HepG2 (cell line): ENCODE results near the gene NR1H2. TPM values are rescaled to one million over a fixed set of nuclear protein-coding genes. Genes with fewer than 3 reads are reported as not detected.
A peak's percentile ranks its signal among the peaks of the same experiment; 100 is the strongest.

Source experiments
- HNRNPLL ChIP-seq: fragments of 200-400 bp; formaldehyde crosslinking; IDR thresholded peaks from 2 replicates; pipeline ENCODE4 v1.6.1; 2017; ENCODE audit warnings: mild to moderate bottlenecking, low read depth, low read length; ENCODE audit not compliant: poor library complexity, severe bottlenecking
- KDM1A ChIP-seq: IDR thresholded peaks from 2 replicates; pipeline ENCODE4 v1.6.1; 2016; ENCODE audit warnings: missing compliant biosample characterization
- MEIS2 ChIP-seq: sonication (generic); formaldehyde crosslinking; IDR thresholded peaks from 2 replicates; pipeline ENCODE4 v1.9.0; 2021; ENCODE audit warnings: mild to moderate bottlenecking, missing genetic modification reagents
- NFKB2 ChIP-seq: sonication (generic); formaldehyde crosslinking; IDR thresholded peaks from 2 replicates; pipeline ENCODE4 v1.4.0; 2020; ENCODE audit warnings: missing genetic modification reagents, borderline replicate concordance
- RBFOX2 ChIP-seq: fragments of 200-400 bp; formaldehyde crosslinking; IDR thresholded peaks from 2 replicates; pipeline ENCODE4 v1.6.1; 2017; ENCODE audit warnings: low read depth, mild to moderate bottlenecking, low read length
- RNF2 ChIP-seq: fragments of 450-650 bp; conservative IDR thresholded peaks from 2 replicates; pipeline ENCODE4 v1.6.1; 2016; ENCODE audit warnings: low read depth
- ZEB1 ChIP-seq: IDR thresholded peaks from 2 replicates; pipeline ENCODE4 v1.6.1; 2012; ENCODE audit warnings: mild to moderate bottlenecking, low read depth, inconsistent platforms; ENCODE audit not compliant: insufficient replicate concordance
- ZNF207 ChIP-seq: fragments of 450-650 bp; IDR thresholded peaks from 2 replicates; pipeline ENCODE4 v1.6.1; 2016; ENCODE audit warnings: antibody characterized with exemption, borderline replicate concordance
- ZNF235 ChIP-seq: sonication (generic); formaldehyde crosslinking; IDR thresholded peaks from 2 replicates; pipeline ENCODE4 v1.8.1; 2023; ENCODE audit warnings: mild to moderate bottlenecking, missing genetic modification reagents, borderline replicate concordance
- ZNF263 ChIP-seq: sonication (generic); formaldehyde crosslinking; IDR thresholded peaks from 2 replicates; pipeline ENCODE4 v1.4.0; 2020; ENCODE audit warnings: missing genetic modification reagents
- ZNF547 ChIP-seq: sonication (generic); formaldehyde crosslinking; IDR thresholded peaks from 2 replicates; pipeline ENCODE4 v1.5.1; 2020; ENCODE audit warnings: mild to moderate bottlenecking, missing genetic modification reagents
- ZNF589 ChIP-seq: sonication (generic); formaldehyde crosslinking; conservative IDR thresholded peaks from 2 replicates; pipeline ENCODE4 v1.8.0; 2022; ENCODE audit warnings: mild to moderate bottlenecking, moderate library complexity, missing genetic modification reagents
- ZNF709 ChIP-seq: sonication (generic); formaldehyde crosslinking; IDR thresholded peaks from 2 replicates; pipeline ENCODE4 v1.5.0; 2020; ENCODE audit warnings: mild to moderate bottlenecking, missing genetic modification reagents
- polyA plus RNA-seq, 8 experiments: library from polyadenylated mRNA; depleted of rRNA in 3 of 8; stranded (reverse) in 7 of 8; unstranded in 1 of 8; fragments of >200 nt; fragmentation: Illumina TruSeq in 4 of 8; extraction: Trizol in 4 of 8; gene quantifications; 2 replicates each; pipeline versions ENCODE4 v1.2.1 to v1.2.3, GENCODE V29; 2011 to 2016; ENCODE audit warnings: low read depth in 4 of 8, missing spikeins in 1 of 8, mixed read lengths in 1 of 8; ENCODE audit not compliant: insufficient read depth in 1 of 8
- total RNA-seq, 5 experiments: library from RNA; depleted of rRNA; stranded (reverse); fragments of >200 nt; fragmentation: Illumina TruSeq; extraction: Trizol; gene quantifications; 2 replicates each; pipeline ENCODE4 v1.2.3, GENCODE V29; 2016; ENCODE audit warnings: low read depth in 1 of 5
- TF ChIP-seq, protein P1 (sequence below): sonication (generic); formaldehyde crosslinking; IDR thresholded peaks from 2 replicates; pipeline ENCODE4 v1.4.0; 2020; ENCODE audit warnings: missing genetic modification reagents
- TF ChIP-seq, protein P2 (sequence below): sonication (generic); formaldehyde crosslinking; IDR thresholded peaks from 2 replicates; pipeline ENCODE4 v1.4.0; 2020; ENCODE audit warnings: missing genetic modification reagents
- TF ChIP-seq, protein P3 (sequence below): IDR thresholded peaks from 2 replicates; pipeline ENCODE4 v1.6.1; 2016; ENCODE audit warnings: missing compliant biosample characterization, missing genetic modification reagents, borderline replicate concordance
- TF ChIP-seq, protein P4 (sequence below): sonication (generic); formaldehyde crosslinking; conservative IDR thresholded peaks from 2 replicates; pipeline ENCODE4 v1.4.0; 2020; ENCODE audit warnings: missing genetic modification reagents
- TF ChIP-seq, protein P5 (sequence below): sonication (generic); formaldehyde crosslinking; IDR thresholded peaks from 2 replicates; pipeline ENCODE4 v1.5.0; 2020; ENCODE audit warnings: missing genetic modification reagents, mild to moderate bottlenecking, borderline replicate concordance

Gene NR1H2
- total and polyA plus RNA-seq, 2 of the 13 experiments (the other 11 are each of a cell fraction or from before 2014, with no cell fraction given): 10.3 to 13.5 TPM

DNA sequence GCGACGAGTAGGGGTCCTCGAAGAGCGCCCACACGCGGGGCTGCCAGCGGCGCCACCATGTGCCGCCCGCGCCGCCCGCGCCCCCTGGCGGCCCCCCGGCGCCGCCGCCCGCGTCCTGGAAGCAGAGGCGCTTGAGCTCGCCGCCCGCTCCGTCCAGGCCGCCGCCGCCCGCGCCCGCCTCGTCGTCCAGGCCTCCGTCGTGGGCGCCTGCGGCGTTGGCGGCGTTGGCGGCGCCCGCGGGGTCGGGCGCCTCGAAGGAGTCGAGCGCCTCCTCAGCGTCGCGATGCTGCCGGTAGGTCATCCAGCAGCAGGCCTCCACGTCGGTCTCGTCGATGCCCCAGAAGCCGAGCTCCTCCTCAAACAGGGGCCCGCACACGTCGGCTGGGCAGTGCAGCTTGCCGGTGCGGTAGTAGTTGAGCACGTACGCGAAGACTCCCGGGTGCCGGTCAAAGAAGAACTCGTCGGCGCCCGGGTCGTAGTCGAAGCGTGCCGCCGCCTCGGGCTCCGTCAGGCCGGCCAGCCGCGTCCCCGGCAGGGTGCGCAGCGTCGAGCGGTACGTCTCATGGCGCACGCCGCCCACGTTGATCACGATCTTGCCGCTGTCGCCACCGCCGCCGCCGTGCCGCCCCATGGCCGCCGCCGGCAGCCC, 47.9 kb upstream of the NR1H2 start (continued):
- TF ChIP-seq, protein P1, sequence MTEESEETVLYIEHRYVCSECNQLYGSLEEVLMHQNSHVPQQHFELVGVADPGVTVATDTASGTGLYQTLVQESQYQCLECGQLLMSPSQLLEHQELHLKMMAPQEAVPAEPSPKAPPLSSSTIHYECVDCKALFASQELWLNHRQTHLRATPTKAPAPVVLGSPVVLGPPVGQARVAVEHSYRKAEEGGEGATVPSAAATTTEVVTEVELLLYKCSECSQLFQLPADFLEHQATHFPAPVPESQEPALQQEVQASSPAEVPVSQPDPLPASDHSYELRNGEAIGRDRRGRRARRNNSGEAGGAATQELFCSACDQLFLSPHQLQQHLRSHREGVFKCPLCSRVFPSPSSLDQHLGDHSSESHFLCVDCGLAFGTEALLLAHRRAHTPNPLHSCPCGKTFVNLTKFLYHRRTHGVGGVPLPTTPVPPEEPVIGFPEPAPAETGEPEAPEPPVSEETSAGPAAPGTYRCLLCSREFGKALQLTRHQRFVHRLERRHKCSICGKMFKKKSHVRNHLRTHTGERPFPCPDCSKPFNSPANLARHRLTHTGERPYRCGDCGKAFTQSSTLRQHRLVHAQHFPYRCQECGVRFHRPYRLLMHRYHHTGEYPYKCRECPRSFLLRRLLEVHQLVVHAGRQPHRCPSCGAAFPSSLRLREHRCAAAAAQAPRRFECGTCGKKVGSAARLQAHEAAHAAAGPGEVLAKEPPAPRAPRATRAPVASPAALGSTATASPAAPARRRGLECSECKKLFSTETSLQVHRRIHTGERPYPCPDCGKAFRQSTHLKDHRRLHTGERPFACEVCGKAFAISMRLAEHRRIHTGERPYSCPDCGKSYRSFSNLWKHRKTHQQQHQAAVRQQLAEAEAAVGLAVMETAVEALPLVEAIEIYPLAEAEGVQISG (CRISPR knock-in tag): peak; percentile 27; the same call in 1 of the 2 replicates
- TF ChIP-seq ZNF235 (0 out of 2 replicates have a peak, but pooled peaks have one; percentile 32), ZNF263 (0 out of 2 replicates have a peak, but pooled peaks have one; percentile 42), HNRNPLL (peak; percentile 88), ZNF207 (no peak), ZNF589 (CRISPR knock-in tag) (no peak), RNF2 (peak; percentile 58; the same call in 1 of the 2 replicates), ZNF547 (CRISPR knock-in tag) (0 out of 2 replicates have a peak, but pooled peaks have one; percentile 26), KDM1A (no peak), RBFOX2 (0 out of 2 replicates have a peak, but pooled peaks have one; percentile 36), NFKB2 (CRISPR knock-in tag) (peak; percentile 55; the same call in 1 of the 2 replicates), ZEB1 (no peak), MEIS2 (CRISPR knock-in tag) (0 out of 2 replicates have a peak, but pooled peaks have one; percentile 48), ZNF709 (CRISPR knock-in tag) (no peak)
- TF ChIP-seq, protein P2, sequence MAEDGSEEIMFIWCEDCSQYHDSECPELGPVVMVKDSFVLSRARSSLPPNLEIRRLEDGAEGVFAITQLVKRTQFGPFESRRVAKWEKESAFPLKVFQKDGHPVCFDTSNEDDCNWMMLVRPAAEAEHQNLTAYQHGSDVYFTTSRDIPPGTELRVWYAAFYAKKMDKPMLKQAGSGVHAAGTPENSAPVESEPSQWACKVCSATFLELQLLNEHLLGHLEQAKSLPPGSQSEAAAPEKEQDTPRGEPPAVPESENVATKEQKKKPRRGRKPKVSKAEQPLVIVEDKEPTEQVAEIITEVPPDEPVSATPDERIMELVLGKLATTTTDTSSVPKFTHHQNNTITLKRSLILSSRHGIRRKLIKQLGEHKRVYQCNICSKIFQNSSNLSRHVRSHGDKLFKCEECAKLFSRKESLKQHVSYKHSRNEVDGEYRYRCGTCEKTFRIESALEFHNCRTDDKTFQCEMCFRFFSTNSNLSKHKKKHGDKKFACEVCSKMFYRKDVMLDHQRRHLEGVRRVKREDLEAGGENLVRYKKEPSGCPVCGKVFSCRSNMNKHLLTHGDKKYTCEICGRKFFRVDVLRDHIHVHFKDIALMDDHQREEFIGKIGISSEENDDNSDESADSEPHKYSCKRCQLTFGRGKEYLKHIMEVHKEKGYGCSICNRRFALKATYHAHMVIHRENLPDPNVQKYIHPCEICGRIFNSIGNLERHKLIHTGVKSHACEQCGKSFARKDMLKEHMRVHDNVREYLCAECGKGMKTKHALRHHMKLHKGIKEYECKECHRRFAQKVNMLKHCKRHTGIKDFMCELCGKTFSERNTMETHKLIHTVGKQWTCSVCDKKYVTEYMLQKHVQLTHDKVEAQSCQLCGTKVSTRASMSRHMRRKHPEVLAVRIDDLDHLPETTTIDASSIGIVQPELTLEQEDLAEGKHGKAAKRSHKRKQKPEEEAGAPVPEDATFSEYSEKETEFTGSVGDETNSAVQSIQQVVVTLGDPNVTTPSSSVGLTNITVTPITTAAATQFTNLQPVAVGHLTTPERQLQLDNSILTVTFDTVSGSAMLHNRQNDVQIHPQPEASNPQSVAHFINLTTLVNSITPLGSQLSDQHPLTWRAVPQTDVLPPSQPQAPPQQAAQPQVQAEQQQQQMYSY (CRISPR knock-in tag): 0 out of 2 replicates have a peak, but pooled peaks have one; percentile 25
- TF ChIP-seq, protein P3, sequence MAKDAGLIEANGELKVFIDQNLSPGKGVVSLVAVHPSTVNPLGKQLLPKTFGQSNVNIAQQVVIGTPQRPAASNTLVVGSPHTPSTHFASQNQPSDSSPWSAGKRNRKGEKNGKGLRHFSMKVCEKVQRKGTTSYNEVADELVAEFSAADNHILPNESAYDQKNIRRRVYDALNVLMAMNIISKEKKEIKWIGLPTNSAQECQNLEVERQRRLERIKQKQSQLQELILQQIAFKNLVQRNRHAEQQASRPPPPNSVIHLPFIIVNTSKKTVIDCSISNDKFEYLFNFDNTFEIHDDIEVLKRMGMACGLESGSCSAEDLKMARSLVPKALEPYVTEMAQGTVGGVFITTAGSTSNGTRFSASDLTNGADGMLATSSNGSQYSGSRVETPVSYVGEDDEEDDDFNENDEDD: peak; percentile 54; the same call in 1 of the 2 replicates
- TF ChIP-seq, protein P4, sequence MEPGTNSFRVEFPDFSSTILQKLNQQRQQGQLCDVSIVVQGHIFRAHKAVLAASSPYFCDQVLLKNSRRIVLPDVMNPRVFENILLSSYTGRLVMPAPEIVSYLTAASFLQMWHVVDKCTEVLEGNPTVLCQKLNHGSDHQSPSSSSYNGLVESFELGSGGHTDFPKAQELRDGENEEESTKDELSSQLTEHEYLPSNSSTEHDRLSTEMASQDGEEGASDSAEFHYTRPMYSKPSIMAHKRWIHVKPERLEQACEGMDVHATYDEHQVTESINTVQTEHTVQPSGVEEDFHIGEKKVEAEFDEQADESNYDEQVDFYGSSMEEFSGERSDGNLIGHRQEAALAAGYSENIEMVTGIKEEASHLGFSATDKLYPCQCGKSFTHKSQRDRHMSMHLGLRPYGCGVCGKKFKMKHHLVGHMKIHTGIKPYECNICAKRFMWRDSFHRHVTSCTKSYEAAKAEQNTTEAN (CRISPR knock-in tag): 0 out of 2 replicates have a peak, but pooled peaks have one; percentile 43
- TF ChIP-seq, protein P5, sequence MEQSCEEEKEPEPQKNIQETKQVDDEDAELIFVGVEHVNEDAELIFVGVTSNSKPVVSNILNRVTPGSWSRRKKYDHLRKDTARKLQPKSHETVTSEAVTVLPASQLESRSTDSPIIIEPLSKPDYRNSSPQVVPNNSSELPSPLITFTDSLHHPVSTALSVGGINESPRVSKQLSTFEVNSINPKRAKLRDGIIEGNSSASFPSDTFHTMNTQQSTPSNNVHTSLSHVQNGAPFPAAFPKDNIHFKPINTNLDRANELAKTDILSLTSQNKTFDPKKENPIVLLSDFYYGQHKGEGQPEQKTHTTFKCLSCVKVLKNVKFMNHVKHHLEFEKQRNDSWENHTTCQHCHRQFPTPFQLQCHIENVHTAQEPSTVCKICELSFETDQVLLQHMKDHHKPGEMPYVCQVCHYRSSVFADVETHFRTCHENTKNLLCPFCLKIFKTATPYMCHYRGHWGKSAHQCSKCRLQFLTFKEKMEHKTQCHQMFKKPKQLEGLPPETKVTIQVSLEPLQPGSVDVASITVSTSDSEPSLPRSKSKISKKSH (CRISPR knock-in tag): 0 out of 2 replicates have a peak, but pooled peaks have one; percentile 30
